Suprapubic skin (tissue), 4 donors: Measurements from ENCODE around the gene AMOTL1. TPM values are rescaled to one million over a fixed set of nuclear protein-coding genes. Genes with fewer than 3 reads are reported as not detected.

ENCODE experiments used
- DNase-seq, 2 donors: peaks; one replicate each; pipeline ENCODE4 v3.0.0-alpha.2; 2019; ENCODE audit warnings: low spot score in 2 of 2
- H3K27ac ChIP-seq: fragments of 200-600 bp; sonication (generic); one replicate; pipeline ENCODE4 v1.5.1; 2019
- H3K27me3 ChIP-seq: fragments of 200-600 bp; sonication (generic); one replicate; pipeline ENCODE4 v1.5.1; 2019
- H3K36me3 ChIP-seq: fragments of 200-600 bp; sonication (generic); one replicate; pipeline ENCODE4 v1.5.1; 2019
- H3K4me1 ChIP-seq: fragments of 200-600 bp; sonication (generic); one replicate; pipeline ENCODE4 v1.5.1; 2019
- H3K4me3 ChIP-seq: fragments of 200-600 bp; sonication (generic); one replicate; pipeline ENCODE4 v1.5.1; 2019; ENCODE audit warnings: mild to moderate bottlenecking
- H3K9me3 ChIP-seq: fragments of 200-600 bp; sonication (generic); one replicate; pipeline ENCODE4 v1.5.1; 2019
- CTCF ChIP-seq, 2 donors: fragments of 200-600 bp in 1 of 2; fragments of 450-650 bp in 1 of 2; sonication (generic) in 1 of 2; IDR thresholded peaks; one replicate each; pipeline ENCODE4 v1.5.1; 2016 to 2019; ENCODE audit warnings: antibody characterized with exemption in 2 of 2, mild to moderate bottlenecking in 1 of 2, moderate library complexity in 1 of 2
- EP300 ChIP-seq: sonication (generic); formaldehyde crosslinking; IDR thresholded peaks from one replicate; pipeline ENCODE4 v1.6.1; 2017; ENCODE audit warnings: antibody characterized with exemption
- POLR2A ChIP-seq, 2 donors: fragments of 450-650 bp; IDR thresholded peaks; one replicate each; pipeline ENCODE4 v1.6.1; 2017; ENCODE audit warnings: antibody characterized with exemption in 2 of 2, mild to moderate bottlenecking in 2 of 2, moderate library complexity in 2 of 2
- POLR2AphosphoS5 ChIP-seq, 3 donors: sonication (generic); formaldehyde crosslinking; IDR thresholded peaks; one replicate each; pipeline ENCODE4 v1.6.1; 2017; ENCODE audit warnings: antibody characterized with exemption in 3 of 3
- WGBS: methylation state at CpG from one replicate; pipeline ENCODE4 v1.1.5; 2018; 5-methylcytosine and 5-hydroxymethylcytosine counted together
- total RNA-seq, 4 donors: library from RNA; depleted of rRNA; stranded (reverse); fragments of >200 nt; gene quantifications; one replicate each; pipeline ENCODE4 v1.1.0, GENCODE V29; 2016

Gene AMOTL1
- total RNA-seq, 4 donors from 2014 or later = 69.7 to 86.9 (median 79.4) TPM

- 69% methylated on average over 2 of the region's 2 CpGs for WGBS
- no peak overlapping the region for H3K27ac ChIP-seq
- H3K36me3 ChIP-seq = peaks cover 9% of the 10 kb centered on the region
These were observed 69.2 kb downstream of the AMOTL1 start for GRCh38 chr11:94837317-94837716.

GRCh38 chr11:94838027-94838731, 70.0 kb downstream of the AMOTL1 start:
- TF ChIP-seq EP300 (no peak), POLR2AphosphoS5 (IDR thresholded peaks at IDR 0.05) (no peak), POLR2A (IDR thresholded peaks at IDR 0.05) (no peak), CTCF (IDR thresholded peaks at IDR 0.05) (no peak)
- Histone ChIP-seq H3K4me3 (no peak overlapping the region), H3K9me3 (no peaks in the 10 kb centered on the region), H3K27ac (no peak overlapping the region), H3K4me1 (peaks cover 27% of the 10 kb centered on the region), H3K36me3 (peaks cover under 1% of the 10 kb centered on the region), H3K27me3 (no peaks in the 10 kb centered on the region)
- no peak for DNase-seq
- WGBS = 65% methylated on average over 2 of the region's 2 CpGs

More at GRCh38 chr11:94837317-94837716, 69.2 kb downstream of the AMOTL1 start:
- no peak overlapping the region for H3K4me3 ChIP-seq
- DNase-seq = no peak
- H3K9me3 ChIP-seq = no peaks in the 10 kb centered on the region
- no peaks in the 10 kb centered on the region for H3K27me3 ChIP-seq
- peaks cover 27% of the 10 kb centered on the region for H3K4me1 ChIP-seq
- TF ChIP-seq CTCF (IDR thresholded peaks at IDR 0.05) (no peak), EP300 (no peak), POLR2A (IDR thresholded peaks at IDR 0.05) (no peak), POLR2AphosphoS5 (IDR thresholded peaks at IDR 0.05) (no peak)

DNA sequence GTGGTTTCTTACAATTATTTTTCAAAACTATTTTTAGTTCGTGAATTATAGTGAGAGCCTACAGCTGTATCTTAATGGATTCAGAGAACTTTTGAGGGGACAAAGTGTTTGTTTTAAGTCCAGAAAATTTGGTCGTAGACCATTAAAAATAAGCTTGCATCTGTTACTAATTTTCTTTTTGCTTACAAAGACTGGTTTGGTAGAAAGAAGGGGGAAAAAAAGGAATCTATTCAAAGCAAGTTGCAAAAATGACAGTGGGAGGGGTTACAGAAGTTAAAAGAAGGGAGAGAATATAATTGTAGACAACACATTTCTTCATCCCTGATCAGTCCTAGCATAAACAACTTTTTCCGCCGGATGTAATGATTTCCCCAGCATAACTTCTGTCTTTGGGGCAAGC, 72.1 kb downstream of the AMOTL1 start:
- Histone ChIP-seq H3K4me1 (peaks cover 26% of the 10 kb centered on the region), H3K36me3 (no peaks in the 10 kb centered on the region), H3K9me3 (no peaks in the 10 kb centered on the region), H3K4me3 (no peak overlapping the region), H3K27me3 (no peaks in the 10 kb centered on the region), H3K27ac (peak overlapping the region; percentile 34)
- no peak for DNase-seq
- TF ChIP-seq POLR2A (IDR thresholded peaks at IDR 0.05) (no peak), CTCF (IDR thresholded peaks at IDR 0.05) (no peak), POLR2AphosphoS5 (IDR thresholded peaks at IDR 0.05) (no peak), EP300 (no peak)
- WGBS = 67% methylated on average over 4 of the region's 4 CpGs

GRCh38 chr11:94844031-94844430, 75.9 kb downstream of the AMOTL1 start:
- H3K27me3 ChIP-seq = no peaks in the 10 kb centered on the region
- TF ChIP-seq EP300 = no peak
- TF ChIP-seq POLR2AphosphoS5 (IDR thresholded peaks at IDR 0.05) = no peak
- no peak for TF ChIP-seq CTCF (IDR thresholded peaks at IDR 0.05)
- no peak for TF ChIP-seq POLR2A (IDR thresholded peaks at IDR 0.05)
- H3K27ac ChIP-seq = no peak overlapping the region
- H3K4me3 ChIP-seq = no peak overlapping the region
- H3K4me1 ChIP-seq = peaks cover 18% of the 10 kb centered on the region
- no peak for DNase-seq
- no peaks in the 10 kb centered on the region for H3K9me3 ChIP-seq
- no peaks in the 10 kb centered on the region for H3K36me3 ChIP-seq

GRCh38 chr11:94845622-94846021, 77.5 kb downstream of the AMOTL1 start:
- H3K9me3 ChIP-seq = no peaks in the 10 kb centered on the region
- no peak for DNase-seq
- H3K36me3 ChIP-seq = peaks cover 6% of the 10 kb centered on the region
- H3K27me3 ChIP-seq = no peaks in the 10 kb centered on the region
- H3K4me1 ChIP-seq = peaks cover 14% of the 10 kb centered on the region
- WGBS = 41% methylated on average over 3 of the region's 3 CpGs
- H3K4me3 ChIP-seq = no peak overlapping the region
- H3K27ac ChIP-seq = no peak overlapping the region
- TF ChIP-seq POLR2A (IDR thresholded peaks at IDR 0.05) (no peak), EP300 (no peak), POLR2AphosphoS5 (IDR thresholded peaks at IDR 0.05) (no peak), CTCF (IDR thresholded peaks at IDR 0.05) (no peak)
